GM10248 (cell line): Measurements from ENCODE around the gene DAG1.

Source experiments
- CTCF ChIA-PET: fragments of 300-600 bp; sonication (Branson Sonifier 250); formaldehyde crosslinking; extraction: SDS; loops from one replicate; lab custom pipeline; 2021; ENCODE audit warnings: antibody characterized with exemption; lab: Yijun Ruan, JAX
- POLR2A ChIA-PET: fragments of 350-650 bp; sonication (Branson Sonifier 250); formaldehyde crosslinking; extraction: SDS; loops from one replicate; lab custom pipeline; 2020; ENCODE audit warnings: antibody characterized with exemption; lab: Yijun Ruan, JAX
- DNase-seq: peaks from one replicate; pipeline ENCODE4 v3.0.0; 2012; ENCODE audit errors: extremely low spot score
- CTCF ChIP-seq: IDR thresholded peaks from 2 replicates; pipeline ENCODE4 v1.5.1; 2012; ENCODE audit warnings: mild to moderate bottlenecking, low read depth; ENCODE audit errors: extremely low read depth, missing control alignments, control extremely low read depth

The DAG1 gene

GRCh38 chr3:49428752-49429080, 41.4 kb upstream of the DAG1 start:
- ChIA-PET CTCF (interaction anchor here (1.0 to 1.4 kb wide), 4 partner anchors 13 to 88 kb away, joined by 3 to 6 read pairs (median 4); no protein-coding TSS in a partner anchor), POLR2A (interaction anchor here (1.5 kb wide), 1 partner anchor 17 kb away, joined by 10 read pairs; the partner anchor contains the start of gene RHOA)
- DNase-seq: no peak
- no peak for TF ChIP-seq CTCF

GRCh38 chr3:49434731-49435130, 35.3 kb upstream of the DAG1 start:
- ChIA-PET POLR2A (no interaction called here), CTCF (no interaction called here)
- no peak for TF ChIP-seq CTCF
- no peak for DNase-seq

- TF ChIP-seq CTCF: no peak
- ChIA-PET POLR2A (no interaction called here), CTCF (interaction anchor here (2.5 to 5.3 kb wide), 3 partner anchors 13 to 457 kb away, joined by 10 to 56 read pairs (median 12); partner anchors contain the start of genes CCDC71 and KLHDC8B)
- DNase-seq: no peak
Observed at GRCh38 chr3:49445391-49445790, 24.7 kb upstream of the DAG1 start.

GRCh38 chr3:49453621-49454020, 16.4 kb upstream of the DAG1 start:
- ChIA-PET CTCF (interaction anchor here (1.2 to 1.5 kb wide), 3 partner anchors 113 to 283 kb away, joined by 4 read pairs; partner anchors contain the start of gene USP4), POLR2A (no interaction called here)
- no peak for DNase-seq
- TF ChIP-seq CTCF: no peak

GRCh38 chr3:49454458-49454857, 15.6 kb upstream of the DAG1 start:
- DNase-seq: peak; percentile 12
- POLR2A ChIA-PET: no interaction called here
- peak; percentile 36 for TF ChIP-seq CTCF
- CTCF ChIA-PET: interaction anchor here (1.0 to 1.5 kb wide), 5 partner anchors 12 to 334 kb away, joined by 3 to 4 read pairs (median 4); partner anchors contain the start of genes USP19 and USP4

GRCh38 chr3:49454898-49455681, 15.0 kb upstream of the DAG1 start:
- no peak for TF ChIP-seq CTCF
- POLR2A ChIA-PET: no interaction called here
- no peak for DNase-seq
- CTCF ChIA-PET: interaction anchor here (1.0 to 1.5 kb wide), 5 partner anchors 13 to 334 kb away, joined by 3 to 4 read pairs (median 4); partner anchors contain the start of genes USP19 and USP4
